ENCODE results near the gene CSNK2A1.

The CSNK2A1 gene

GRCh38 chr20:427849-428657, 115.5 kb downstream of the CSNK2A1 start:
- no peak for DNase-seq

GRCh38 chr20:427401-427800, 116.2 kb downstream of the CSNK2A1 start:
- DNase-seq, result no peak

- DNase-seq, result no peak
Measured at GRCh38 chr20:426566-426965, 117.0 kb downstream of the CSNK2A1 start.
